Measurements from ENCODE around the gene DHRS4.

DNA sequence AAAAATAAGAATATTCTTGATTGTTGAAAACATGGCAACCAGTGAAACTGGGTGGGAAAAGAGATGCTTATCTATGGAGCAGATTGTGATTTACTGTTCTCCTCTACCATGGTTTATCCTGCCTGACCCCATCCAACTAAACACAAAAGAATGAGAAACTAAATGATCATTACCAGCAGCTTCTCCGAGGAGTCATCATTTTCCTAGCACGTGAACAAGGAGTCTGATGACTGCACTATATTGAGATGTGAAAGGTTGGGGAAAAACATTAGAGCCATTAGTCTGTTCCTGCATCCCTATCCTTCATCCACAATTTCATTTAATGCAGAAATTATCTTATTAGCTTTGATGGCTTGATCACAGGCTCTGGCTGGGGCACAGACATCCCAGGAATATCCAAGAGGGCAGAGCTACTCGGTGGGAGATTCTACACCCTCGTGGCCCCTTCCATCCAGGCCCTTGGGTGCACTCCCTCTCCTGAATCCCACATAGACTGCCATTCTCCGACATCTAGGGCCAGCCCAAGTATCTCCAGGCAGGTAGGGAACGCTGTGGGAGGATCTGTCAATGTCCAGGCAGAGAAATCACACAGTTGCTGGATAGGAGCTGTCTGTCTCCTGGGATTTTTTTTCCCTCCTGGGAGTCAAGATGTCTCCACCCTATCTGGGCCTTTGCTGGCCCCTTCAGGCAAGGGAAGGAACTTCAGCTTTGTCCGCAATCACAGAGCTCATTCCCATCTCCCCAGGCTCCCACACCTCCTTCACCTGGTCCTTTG is 43.3 kb upstream of the DHRS4 start:
- TF ChIP-seq, protein P1, sequence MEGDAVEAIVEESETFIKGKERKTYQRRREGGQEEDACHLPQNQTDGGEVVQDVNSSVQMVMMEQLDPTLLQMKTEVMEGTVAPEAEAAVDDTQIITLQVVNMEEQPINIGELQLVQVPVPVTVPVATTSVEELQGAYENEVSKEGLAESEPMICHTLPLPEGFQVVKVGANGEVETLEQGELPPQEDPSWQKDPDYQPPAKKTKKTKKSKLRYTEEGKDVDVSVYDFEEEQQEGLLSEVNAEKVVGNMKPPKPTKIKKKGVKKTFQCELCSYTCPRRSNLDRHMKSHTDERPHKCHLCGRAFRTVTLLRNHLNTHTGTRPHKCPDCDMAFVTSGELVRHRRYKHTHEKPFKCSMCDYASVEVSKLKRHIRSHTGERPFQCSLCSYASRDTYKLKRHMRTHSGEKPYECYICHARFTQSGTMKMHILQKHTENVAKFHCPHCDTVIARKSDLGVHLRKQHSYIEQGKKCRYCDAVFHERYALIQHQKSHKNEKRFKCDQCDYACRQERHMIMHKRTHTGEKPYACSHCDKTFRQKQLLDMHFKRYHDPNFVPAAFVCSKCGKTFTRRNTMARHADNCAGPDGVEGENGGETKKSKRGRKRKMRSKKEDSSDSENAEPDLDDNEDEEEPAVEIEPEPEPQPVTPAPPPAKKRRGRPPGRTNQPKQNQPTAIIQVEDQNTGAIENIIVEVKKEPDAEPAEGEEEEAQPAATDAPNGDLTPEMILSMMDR (IDR thresholded peaks at IDR 0.05; ENCODE audit: low read length) = peak; percentile 59
- no peak for TF ChIP-seq EZH2 (IDR thresholded peaks at IDR 0.05; ENCODE audit: borderline replicate concordance, low read length)
